ENCODE results near the gene SNX32. TPM values are rescaled to one million over a fixed set of nuclear protein-coding genes. Genes with fewer than 3 reads are reported as not detected.

Gene SNX32
- total and polyA plus RNA-seq, 9 of the 15 experiments (the other 6 are each of a cell fraction or from before 2014, with no cell fraction given) = 0.03 TPM; not detected in 7

- TF ChIP-seq ZNF830 (CRISPR knock-in tag; IDR thresholded peaks at IDR 0.05) (no peak), PRMT5 (CRISPR knock-in tag; IDR thresholded peaks at IDR 0.05) (no peak), POLR2AphosphoS5 (IDR thresholded peaks at IDR 0.05; ENCODE audit: control insufficient read depth, insufficient read depth, low read depth, low read length) (peak; percentile 91), SIX5 (IDR thresholded peaks at IDR 0.05; ENCODE audit: borderline replicate concordance in 1 of 2, insufficient read depth in 1 of 2, low read depth in 1 of 2, low read length in 2 of 2) (no peak; a peak in 1 of 4 replicates), MYBL2 (IDR thresholded peaks at IDR 0.05; ENCODE audit: low read depth) (no peak), MYBL2 (CRISPR knock-in tag; IDR thresholded peaks at IDR 0.05; ENCODE audit: borderline replicate concordance) (no peak), HDAC1 (IDR thresholded peaks at IDR 0.05) (peak in 1 of 2 experiments; percentile 80; a peak in 2 of 4 replicates), RBFOX2 (IDR thresholded peaks at IDR 0.05; ENCODE audit: low read depth, low read length) (peak; percentile 93), SNAPC5 (CRISPR knock-in tag; IDR thresholded peaks at IDR 0.05) (no peak), KDM4B (IDR thresholded peaks at IDR 0.05; ENCODE audit: borderline replicate concordance in 2 of 2, low read depth in 1 of 2) (peak in 1 of 2 experiments; percentile 82; a peak in 2 of 4 replicates), FOXJ3 (CRISPR knock-in tag; IDR thresholded peaks at IDR 0.05) (no peak), GABPA (tag; conservative IDR thresholded peaks at IDR 0.05; ENCODE audit: low read depth) (peak; percentile 98), WHSC1 (IDR thresholded peaks at IDR 0.05; ENCODE audit: low read length) (no peak), RERE (CRISPR knock-in tag; IDR thresholded peaks at IDR 0.05; ENCODE audit: borderline replicate concordance) (0 out of 2 replicates have a peak, but pooled peaks have one; percentile 81), ZNF24 (IDR thresholded peaks at IDR 0.05) (no peak), ZNF146 (CRISPR knock-in tag; IDR thresholded peaks at IDR 0.05; ENCODE audit: unreplicated experiment) (no peak), ZZZ3 (IDR thresholded peaks at IDR 0.05) (no peak), HDAC3 (IDR thresholded peaks at IDR 0.05; ENCODE audit: borderline replicate concordance, partially characterized antibody) (no peak), ESRRA (IDR thresholded peaks at IDR 0.05; ENCODE audit: borderline replicate concordance, low read depth) (peak; percentile 78; the same call in 1 of the 2 replicates), NBN (IDR thresholded peaks at IDR 0.05; ENCODE audit: low read depth) (peak; percentile 55), SOX6 (IDR thresholded peaks at IDR 0.05) (0 out of 2 replicates have a peak, but pooled peaks have one; percentile 32)
These were observed 54.5 kb downstream of the SNX32 start, which contains the start of gene FIBP (continued) for GRCh38 chr11:65888163-65888814.
